ENCODE measurements around the gene SMPD4.
"Not testable (repeated sequence)": the region's sequence is repeated elsewhere in the genome, so short reads cannot be mapped to it uniquely, and the experiment has no call there.

SMPD4 gene

DNA sequence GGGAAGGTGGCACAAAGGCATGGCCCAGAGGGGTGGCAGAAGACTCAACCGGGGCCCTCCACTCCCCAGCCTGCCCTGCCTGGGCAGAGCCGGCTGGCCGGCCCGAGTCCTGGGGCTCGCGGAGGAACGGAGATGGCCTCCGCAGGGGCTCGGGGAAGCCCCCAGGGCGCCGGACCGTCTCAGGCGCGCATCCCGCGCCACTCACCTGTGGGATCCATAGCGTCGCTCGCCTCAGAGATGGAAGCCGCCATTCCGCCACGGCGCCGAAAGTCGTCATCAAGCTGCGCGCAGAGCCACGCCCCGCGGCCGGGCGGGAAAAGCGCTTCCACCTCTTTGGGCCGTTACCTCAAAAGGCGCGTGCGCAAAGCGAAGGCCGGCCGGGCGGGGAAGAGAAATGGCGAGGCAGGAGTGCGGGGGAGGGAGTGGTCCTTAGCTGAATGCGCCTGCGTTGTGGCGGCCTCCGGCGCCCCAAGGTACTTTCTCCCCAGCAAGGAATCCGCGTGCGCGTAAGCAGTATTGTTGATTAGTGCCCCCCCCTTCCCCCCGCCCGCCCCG, at the start of gene SMPD4:
Gene SMPD4 (minus strand): TSS at position 278 of the 555 bp plus-strand sequence. CDS start 5,010 bp downstream, outside the sequence.
- peak; percentile 94 for DNase-seq (ENCODE audit: low spot score)

DNA sequence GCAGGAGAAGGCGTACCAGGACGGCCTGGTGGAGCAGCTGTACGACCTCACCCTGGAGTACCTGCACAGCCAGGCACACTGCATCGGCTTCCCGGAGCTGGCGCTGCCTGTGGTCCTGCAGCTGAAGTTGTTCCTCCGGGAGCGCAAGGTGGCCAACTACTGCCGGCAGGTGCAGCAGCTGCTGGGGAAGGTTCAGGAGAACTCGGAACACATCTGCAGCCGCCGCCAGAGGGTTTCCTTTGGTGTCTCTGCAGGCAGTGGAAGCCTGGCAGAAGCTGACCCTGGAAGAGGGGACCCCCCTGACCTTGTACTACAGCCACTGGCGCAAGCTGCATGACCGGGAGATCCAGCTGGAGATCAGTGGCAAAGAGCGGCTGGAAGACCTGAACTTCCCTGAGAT, 49.5 kb upstream of the SMPD4 start:
- DNase-seq (ENCODE audit: low spot score): not testable (repeated sequence)

DNA sequence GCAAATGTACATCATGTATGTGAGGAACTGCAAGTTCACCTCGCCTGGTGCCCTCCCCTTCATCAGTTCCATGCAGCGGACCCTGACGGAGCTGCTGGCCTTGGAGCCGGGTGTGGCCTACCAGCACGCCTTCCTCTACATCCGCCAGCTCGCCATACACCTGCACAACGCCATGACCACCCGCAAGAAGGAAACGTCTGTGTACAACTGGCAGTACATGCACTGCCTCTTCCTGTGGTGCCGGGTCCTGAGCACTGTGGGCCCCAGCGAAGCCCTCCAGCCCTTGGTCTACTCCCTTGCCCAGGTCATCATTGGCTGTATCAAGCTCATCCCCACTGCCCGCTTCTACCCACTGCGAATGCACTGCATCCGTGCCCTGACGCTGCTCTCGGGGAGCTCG, 49.0 kb upstream of the SMPD4 start:
- DNase-seq (ENCODE audit: low spot score): not testable (repeated sequence)

GRCh38 chr2:130229161-130229510, 47.7 kb upstream of the SMPD4 start:
- not testable (repeated sequence) for DNase-seq (ENCODE audit: low spot score)

DNA sequence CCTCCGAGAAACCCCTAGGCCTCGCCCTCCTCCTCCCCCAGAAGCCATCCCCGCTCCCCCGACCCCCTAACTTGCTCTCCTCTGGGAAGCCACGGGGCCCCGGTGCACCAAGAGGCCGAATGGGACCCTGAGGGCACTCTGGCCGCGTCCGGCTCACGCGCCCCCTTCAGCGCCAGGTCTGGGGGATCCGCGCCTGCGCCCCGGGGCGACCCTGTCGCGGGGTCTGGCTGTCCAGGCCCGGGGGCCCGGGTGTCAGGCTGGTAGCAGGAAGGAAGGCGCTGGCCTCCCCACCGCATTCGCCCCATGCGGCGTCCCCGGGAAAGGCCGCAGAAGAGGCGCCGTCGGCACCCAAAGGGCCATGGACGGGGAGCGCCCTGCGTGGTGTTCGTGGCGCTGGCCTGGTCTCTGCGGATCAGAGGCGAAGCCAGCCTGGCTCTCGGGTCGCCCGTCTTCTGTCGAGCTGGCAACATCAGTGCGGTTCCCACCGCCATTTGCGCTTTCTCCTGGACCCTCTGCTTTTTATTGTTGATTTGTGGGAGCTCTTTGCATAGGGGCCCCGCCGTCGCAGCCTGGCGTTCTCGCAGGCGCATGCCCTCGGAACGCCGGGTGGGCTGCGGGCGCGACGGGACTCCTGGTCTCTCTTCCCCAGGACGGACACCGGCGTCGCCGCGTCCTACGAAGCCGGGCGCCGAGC, 47.2 kb upstream of the SMPD4 start:
- not testable (repeated sequence) for DNase-seq (ENCODE audit: low spot score)

- not testable (repeated sequence) for DNase-seq (ENCODE audit: low spot score)
Measured at GRCh38 chr2:130228005-130228404, 46.6 kb upstream of the SMPD4 start.

GRCh38 chr2:130222523-130222922, 41.1 kb upstream of the SMPD4 start:
- DNase-seq (ENCODE audit: low spot score): not testable (repeated sequence)

DNA sequence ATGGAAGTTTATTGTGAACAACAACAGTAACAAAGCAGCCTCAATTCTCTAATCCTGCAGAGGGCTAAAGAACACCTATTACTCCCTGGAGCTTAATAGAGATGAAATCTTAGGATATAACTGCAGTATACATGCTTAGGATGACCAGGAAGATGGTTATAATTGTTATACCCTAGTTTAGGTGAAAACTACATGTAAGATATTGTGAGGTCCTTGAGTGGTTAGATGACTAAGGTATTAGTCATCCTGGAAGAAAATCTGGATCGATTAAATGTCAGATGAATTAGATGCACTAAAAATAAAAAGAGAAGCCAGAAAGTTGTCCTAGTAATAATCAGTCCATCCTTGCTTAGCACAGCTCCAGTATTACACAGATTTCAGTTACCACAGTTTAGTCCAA, 39.1 kb upstream of the SMPD4 start:
- not testable (repeated sequence) for DNase-seq (ENCODE audit: low spot score)

- not testable (repeated sequence) for DNase-seq (ENCODE audit: low spot score)
Measured at GRCh38 chr2:130219147-130219546, 37.7 kb upstream of the SMPD4 start.

GRCh38 chr2:130207051-130207450, 25.6 kb upstream of the SMPD4 start:
- DNase-seq (ENCODE audit: low spot score): not testable (repeated sequence)

DNA sequence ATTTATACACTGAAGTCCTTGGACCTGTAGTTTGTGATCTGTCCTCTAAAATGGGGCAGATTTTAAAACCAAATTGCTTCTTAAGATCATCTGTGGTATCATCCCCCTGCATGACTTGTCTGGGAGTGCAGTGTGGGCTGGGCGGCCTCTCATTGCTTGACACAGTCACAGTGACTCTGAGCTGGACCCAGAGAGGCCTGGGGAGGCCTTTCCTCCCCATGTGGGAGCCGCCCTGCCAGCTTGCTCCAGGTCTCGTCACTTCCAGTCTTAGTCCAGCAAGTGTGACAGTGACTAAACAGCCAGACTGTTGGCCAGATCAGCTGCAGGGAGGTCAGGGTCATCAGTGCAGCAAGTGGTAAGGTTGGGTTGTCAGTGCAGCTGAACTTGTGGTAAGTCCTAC, 21.7 kb upstream of the SMPD4 start:
- DNase-seq (ENCODE audit: low spot score): not testable (repeated sequence)

DNA sequence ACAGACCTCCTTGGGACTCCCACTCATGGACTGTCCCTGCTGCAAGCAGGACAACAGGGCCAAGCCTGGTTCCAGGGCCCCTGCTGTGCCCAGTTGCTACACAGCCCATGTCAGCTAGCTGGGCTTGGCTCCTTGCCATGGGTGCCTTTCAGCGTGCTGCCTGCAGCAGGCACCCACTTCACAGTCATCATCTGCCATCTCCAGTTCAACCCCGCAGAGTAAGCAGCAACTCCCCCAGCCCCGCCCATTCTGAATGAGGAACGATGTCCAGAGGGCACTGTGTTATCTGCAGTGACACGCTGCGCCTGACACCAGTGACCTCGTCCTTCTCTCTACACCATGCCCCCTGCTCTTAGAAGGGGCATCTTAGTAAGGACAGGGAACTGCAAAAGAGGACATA, 21.1 kb upstream of the SMPD4 start:
- DNase-seq (ENCODE audit: low spot score): peak; percentile 55

GRCh38 chr2:130198343-130198742, 16.9 kb upstream of the SMPD4 start, which contains the start of gene TUBA3E:
TUBA3E (minus strand) TSS chr2:130198439; CDS start chr2:130198360, 79 bp downstream.
- DNase-seq (ENCODE audit: low spot score): no peak

DNA sequence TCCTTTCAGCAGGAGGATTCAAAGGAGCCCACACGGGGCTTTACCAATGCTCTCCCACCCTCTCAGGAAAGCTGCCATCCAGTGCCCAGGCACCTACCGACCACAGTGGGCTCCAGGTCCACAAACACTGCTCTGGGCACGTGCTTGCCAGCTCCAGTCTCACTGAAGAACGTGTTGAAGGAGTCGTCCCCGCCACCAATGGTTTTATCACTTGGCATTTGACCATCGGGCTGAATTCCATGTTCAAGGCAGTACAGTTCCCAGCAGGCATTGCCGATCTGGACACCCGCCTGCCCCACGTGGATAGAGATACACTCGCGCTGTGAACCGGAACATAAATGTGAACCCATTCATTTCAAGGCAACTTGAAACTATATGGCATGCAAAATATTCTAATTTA, 14.7 kb upstream of the SMPD4 start:
- DNase-seq (ENCODE audit: low spot score): not testable (repeated sequence)

- not testable (repeated sequence) for DNase-seq (ENCODE audit: low spot score)
Measured at GRCh38 chr2:130195089-130195635, 13.8 kb upstream of the SMPD4 start.

DNA sequence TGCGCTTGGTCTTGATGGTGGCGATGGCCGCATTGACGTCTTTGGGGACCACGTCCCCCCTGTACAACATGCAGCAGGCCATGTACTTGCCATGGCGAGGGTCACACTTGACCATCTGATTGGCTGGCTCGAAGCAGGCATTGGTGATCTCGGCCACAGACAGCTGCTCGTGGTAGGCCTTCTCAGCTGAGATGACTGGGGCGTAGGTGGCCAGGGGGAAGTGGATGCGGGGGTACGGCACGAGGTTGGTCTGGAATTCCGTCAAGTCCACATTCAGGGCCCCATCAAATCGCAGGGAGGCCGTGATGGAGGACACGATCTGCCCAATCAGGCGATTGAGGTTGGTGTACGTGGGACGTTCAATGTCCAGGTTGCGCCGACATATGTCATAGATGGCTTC, 12.4 kb upstream of the SMPD4 start:
- not testable (repeated sequence) for DNase-seq (ENCODE audit: low spot score)

GRCh38 chr2:130192451-130192850, 11.0 kb upstream of the SMPD4 start:
- not testable (repeated sequence) for DNase-seq (ENCODE audit: low spot score)

GRCh38 chr2:130191319-130191718, 9.9 kb upstream of the SMPD4 start:
- DNase-seq (ENCODE audit: low spot score): not testable (repeated sequence)

DNA sequence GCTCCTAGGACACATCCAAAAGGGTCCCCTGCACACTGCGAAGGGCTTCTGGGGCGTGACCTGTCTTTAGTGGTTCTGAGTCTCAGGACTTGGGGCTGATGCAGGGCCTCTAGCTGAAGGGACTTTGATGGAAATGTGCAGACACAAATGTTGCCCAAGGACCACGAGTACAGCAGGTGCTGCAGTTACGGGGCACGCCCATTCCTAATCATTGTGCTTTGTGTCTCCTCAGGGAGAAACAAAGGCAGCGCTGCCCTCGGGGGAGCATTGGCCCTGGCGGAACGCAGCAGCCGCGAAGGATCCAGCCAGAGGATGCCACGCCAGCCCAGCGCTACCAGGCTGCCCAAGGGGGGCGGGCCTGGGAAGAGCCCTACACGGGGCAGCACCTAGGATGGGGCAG, 8.8 kb upstream of the SMPD4 start:
- DNase-seq (ENCODE audit: low spot score): no peak

GRCh38 chr2:130188958-130189357, 7.6 kb upstream of the SMPD4 start:
- DNase-seq (ENCODE audit: low spot score): not testable (repeated sequence)

DNA sequence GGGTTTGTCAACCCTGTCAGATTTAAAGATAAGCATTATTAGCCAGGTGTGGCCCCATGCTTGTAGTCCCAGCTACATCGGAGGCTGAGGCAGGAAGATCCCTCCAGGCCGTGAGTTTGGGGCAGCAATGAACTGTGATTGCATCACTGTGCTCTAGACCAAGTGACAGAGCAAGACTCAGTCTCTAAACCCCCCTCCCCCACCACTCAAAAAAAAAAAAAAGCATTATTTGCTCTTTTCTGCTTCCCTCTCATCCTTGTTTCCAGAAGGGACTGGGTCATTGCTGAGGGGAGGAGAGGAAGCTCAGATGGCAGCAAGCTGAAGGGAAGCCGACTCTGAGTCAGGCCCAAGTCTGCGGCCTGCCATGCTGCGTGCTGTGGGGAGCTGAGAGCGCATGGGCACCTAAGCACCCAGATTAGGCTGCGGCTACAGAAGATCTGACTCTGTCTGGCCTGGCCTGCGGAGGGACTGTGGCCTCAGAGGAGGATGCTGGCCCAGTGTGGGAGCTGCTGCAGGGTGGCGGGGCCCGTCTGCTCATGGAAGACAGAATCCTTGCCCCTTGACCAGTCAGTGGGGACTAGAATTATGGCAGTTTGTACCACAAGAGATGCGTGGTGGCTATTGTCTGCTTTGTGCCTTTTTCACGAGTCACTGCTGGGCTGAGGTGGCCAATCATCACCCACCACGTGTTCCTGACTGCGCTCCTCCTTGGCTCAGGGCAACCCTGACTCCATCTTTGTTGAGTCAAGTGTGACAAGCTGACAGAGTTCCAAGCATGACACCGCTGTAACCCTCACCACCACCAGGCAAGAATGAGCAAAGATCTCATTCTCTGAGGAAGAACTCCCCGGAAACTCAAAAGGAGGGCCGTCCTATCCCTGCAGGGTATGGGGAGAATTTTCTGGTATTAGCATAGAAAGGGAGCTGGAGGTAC, 6.7 kb upstream of the SMPD4 start:
- DNase-seq (ENCODE audit: low spot score): not testable (repeated sequence)

- no peak for DNase-seq (ENCODE audit: low spot score)
Measured at GRCh38 chr2:130187268-130187667, 5.9 kb upstream of the SMPD4 start.

Measured in hematopoietic multipotent progenitor cell treated with erythropoietin and hydrocortisone succinate and interleukin-3 and kit ligand, for 17 days (in vitro differentiated cells).